ENCODE results near the gene C12orf43.

DNA sequence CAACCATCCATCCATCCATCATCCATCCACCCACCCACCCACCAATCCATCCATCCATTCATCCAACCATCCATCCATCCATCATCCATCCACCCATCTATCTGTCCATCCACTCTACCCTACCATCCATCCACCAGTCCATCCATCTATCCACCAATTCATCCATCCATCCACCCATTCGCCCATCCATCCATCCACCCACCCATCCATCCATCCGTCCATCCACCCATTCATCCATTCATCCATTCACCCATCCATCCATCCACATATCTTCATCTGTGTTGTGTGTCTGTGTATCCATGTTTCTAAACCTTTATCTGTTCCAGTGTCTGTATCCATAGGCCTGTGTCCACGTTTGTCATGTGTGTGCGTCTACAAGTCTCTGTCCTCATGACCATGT, 28.1 kb downstream of the C12orf43 start:
- TF ChIP-seq, protein P1, sequence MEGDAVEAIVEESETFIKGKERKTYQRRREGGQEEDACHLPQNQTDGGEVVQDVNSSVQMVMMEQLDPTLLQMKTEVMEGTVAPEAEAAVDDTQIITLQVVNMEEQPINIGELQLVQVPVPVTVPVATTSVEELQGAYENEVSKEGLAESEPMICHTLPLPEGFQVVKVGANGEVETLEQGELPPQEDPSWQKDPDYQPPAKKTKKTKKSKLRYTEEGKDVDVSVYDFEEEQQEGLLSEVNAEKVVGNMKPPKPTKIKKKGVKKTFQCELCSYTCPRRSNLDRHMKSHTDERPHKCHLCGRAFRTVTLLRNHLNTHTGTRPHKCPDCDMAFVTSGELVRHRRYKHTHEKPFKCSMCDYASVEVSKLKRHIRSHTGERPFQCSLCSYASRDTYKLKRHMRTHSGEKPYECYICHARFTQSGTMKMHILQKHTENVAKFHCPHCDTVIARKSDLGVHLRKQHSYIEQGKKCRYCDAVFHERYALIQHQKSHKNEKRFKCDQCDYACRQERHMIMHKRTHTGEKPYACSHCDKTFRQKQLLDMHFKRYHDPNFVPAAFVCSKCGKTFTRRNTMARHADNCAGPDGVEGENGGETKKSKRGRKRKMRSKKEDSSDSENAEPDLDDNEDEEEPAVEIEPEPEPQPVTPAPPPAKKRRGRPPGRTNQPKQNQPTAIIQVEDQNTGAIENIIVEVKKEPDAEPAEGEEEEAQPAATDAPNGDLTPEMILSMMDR (IDR thresholded peaks at IDR 0.05) = no peak
- TF ChIP-seq EP300 (IDR thresholded peaks at IDR 0.05) (no peak), POLR2AphosphoS5 (IDR thresholded peaks at IDR 0.05) (no peak), POLR2A (IDR thresholded peaks at IDR 0.05) (no peak)

Measured in upper lobe of left lung (tissue), 4 donors.